ENCODE data around the gene ATAD2B. TPM values are rescaled to one million over a fixed set of nuclear protein-coding genes. Genes with fewer than 3 reads are reported as not detected.

The ATAD2B gene
- total RNA-seq, 8 experiments from 2014 or later, result 10.8 to 27.0 (median 20.3) TPM

DNA sequence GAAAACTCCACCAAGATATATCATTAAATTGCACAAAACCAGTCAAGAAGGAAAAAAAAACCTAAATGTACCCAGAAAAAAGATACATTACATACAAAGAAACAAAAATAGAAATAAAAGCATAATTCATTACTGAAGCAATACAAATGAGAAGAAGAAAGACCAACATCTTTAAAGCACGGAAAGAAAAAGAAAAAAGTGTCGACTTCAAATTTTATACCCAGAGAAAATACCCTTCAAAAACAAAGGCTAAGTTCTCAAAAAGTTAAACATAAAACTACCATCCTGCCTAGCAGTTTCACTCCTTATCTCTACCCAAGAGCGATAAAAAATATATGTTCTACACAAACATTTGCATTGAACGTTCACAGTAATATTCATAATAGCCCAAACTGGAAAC lies 82.0 kb downstream of the ATAD2B start:
- WGBS, 10 experiments, result 82 to 99% (median 94%) methylated on average over 2 to 4 of the region's 4 CpGs
- Histone ChIP-seq H3K27ac (no peak overlapping the region), H3K4me1 (replicated peaks in 1 of 2) (no peaks in the 10 kb centered on the region), H3K4me3 (no peak overlapping the region)
- no peak for ATAC-seq (replicated peaks in 6 of 8)
- in situ Hi-C loops (cut with MboI; ENCODE audit: low pct_unique_long_range_greater_than_20kb in 2 of 9, low sequenced_read_pairs in 9 of 9, unreplicated experiment in 9 of 9), result no loop called here

DNA sequence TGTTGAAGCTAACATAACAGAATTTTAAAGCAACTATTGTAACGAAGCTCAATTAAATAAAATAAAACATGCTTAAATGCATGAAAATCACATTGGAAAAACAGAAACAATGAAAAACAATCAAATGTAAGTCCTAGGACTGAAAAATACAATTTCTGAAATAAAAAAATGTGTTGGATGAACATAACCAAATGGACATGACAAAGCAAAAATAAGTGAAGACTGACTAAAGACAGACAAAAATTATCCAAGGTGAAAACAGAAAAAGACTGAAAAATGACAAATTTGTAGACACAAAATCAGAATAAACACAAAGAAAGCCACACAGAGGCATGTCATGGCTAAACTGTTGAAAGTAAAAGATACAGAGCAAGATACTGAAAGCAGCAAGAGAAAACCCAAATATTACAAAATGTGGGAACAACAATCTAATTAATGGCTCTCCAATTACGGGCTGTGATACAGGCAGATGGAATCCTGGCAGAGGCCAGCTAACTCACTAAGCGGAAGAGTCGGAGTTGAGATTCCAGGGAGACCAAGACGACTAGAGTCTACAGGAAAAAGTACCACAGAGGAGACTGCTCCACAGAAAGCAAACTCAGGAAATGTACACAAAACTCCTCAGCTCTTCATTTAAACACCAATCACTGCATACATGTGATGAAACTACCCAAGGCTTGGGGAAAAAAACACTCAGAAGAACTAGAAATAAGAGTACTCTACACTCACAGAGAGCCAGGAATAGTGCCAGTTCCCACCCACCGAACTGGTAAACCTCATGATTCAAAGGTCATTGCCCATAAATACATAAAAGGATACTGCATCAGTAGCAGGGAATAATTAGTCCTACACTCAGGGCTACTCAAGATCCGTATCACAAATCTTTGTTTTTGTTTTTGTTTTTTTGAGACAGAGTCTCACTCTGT lies 83.6 kb downstream of the ATAD2B start:
- in situ Hi-C loops (cut with MboI; ENCODE audit: low pct_unique_long_range_greater_than_20kb in 2 of 9, low sequenced_read_pairs in 9 of 9, unreplicated experiment in 9 of 9), result no loop called here
- no peak overlapping the region for H3K27ac ChIP-seq
- WGBS, 10 experiments, result 57 to 94% (median 87%) methylated on average over 2 to 7 of the region's 7 CpGs
- H3K4me3 ChIP-seq, result no peak overlapping the region
- H3K4me1 ChIP-seq (replicated peaks in 1 of 2), result no peaks in the 10 kb centered on the region
- ATAC-seq (replicated peaks in 6 of 8), result peak in 2 of 8 experiments; percentile 18 to 42

DNA sequence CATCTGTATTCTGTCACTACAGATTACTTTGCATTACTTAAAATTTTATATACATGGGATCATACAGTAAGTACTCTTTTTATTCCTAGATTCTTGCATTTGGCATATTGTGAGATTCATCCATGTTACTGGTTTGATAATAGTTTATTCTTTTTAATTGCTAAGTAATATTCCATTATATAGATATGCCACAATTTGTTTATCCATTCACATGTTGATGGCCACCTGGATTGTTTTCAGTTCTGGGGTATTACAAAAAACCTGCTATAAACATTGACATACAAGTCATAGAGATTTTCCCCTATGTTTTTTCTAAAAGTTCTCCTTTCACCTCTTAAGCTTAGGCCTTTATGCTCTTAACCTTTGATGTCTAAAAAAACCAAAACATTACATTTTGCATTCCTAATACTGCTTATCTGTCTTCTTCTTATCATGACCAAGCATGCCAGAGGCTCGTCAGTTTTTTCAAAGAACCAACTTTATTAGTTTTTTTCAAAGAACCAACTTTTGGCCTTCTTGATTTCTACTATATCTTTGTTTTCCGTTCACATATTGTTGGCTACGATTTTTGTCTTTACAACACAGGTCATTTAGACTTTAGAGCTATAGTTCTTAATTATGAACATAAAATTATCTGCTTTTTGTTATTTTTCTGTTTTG lies 86.9 kb downstream of the ATAD2B start:
- ATAC-seq (replicated peaks in 6 of 8), result no peak
- no peaks in the 10 kb centered on the region for H3K4me1 ChIP-seq (replicated peaks in 1 of 2)
- in situ Hi-C loops (cut with MboI; ENCODE audit: low pct_unique_long_range_greater_than_20kb in 2 of 9, low sequenced_read_pairs in 9 of 9, unreplicated experiment in 9 of 9), result no loop called here
- 67 to 100% (median 95%) methylated on average over 2 to 3 of the region's 3 CpGs for WGBS, 10 experiments
- H3K27ac ChIP-seq, result no peak overlapping the region
- no peak overlapping the region for H3K4me3 ChIP-seq

DNA sequence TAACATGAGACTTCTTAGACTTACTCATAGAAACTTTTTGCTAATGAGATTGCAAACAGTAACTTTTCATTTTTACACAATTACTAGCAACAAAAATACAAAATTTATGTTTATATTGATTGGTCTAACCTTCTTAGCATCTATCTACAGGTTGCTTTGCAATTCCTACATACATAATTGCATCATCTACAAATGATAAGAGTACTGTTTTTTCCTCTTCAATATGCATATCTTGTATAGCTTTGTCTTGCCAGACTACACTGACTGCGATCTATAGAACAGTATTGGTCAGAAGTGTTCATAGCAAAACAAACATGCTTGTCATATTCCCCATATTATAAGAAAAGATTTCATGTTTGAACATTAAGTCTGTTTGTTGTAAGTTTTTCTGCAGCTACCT lies 87.9 kb downstream of the ATAD2B start:
- Histone ChIP-seq H3K4me3 (no peak overlapping the region), H3K4me1 (replicated peaks in 1 of 2) (no peaks in the 10 kb centered on the region), H3K27ac (no peak overlapping the region)
- in situ Hi-C loops (cut with MboI; ENCODE audit: low pct_unique_long_range_greater_than_20kb in 2 of 9, low sequenced_read_pairs in 9 of 9, unreplicated experiment in 9 of 9), result no loop called here
- ATAC-seq (replicated peaks in 6 of 8), result peak in 3 of 8 experiments; percentile 16 to 51 (median 18)
- 27 to 100% (median 88%) methylated on average over 1 of the region's 1 CpG; no CpG with 5 or more reads in 2 of the 10 experiments for WGBS, 10 experiments

DNA sequence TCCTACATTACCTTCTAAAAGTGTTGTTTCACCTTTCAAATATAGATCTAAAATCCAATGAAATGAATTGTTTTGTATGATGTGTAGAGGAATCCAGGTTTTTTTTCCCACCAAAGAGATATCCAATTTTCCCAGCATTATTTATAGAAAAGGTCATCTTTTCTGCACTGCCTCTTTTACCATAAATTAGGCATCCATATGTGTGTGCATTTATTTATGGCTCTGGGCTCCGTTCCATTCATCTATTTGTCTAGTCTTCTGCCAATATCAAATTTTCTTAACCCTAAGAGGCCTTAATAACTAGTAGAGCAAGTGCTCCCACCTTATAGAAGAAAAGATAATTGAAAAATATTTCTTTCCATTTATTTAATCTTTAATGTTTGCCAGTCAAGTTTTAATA lies 88.3 kb downstream of the ATAD2B start:
- peak in 3 of 8 experiments; percentile 67 to 80 (median 68) for ATAC-seq (replicated peaks in 6 of 8)
- H3K27ac ChIP-seq, result no peak overlapping the region
- H3K4me3 ChIP-seq, result no peak overlapping the region
- 0 to 92% (median 47%) methylated on average over 1 of the region's 1 CpG; no CpG with 5 or more reads in 3 of the 10 experiments for WGBS, 10 experiments
- in situ Hi-C loops (cut with MboI; ENCODE audit: low pct_unique_long_range_greater_than_20kb in 2 of 9, low sequenced_read_pairs in 9 of 9, unreplicated experiment in 9 of 9), result no loop called here
- H3K4me1 ChIP-seq (replicated peaks in 1 of 2), result no peaks in the 10 kb centered on the region

DNA sequence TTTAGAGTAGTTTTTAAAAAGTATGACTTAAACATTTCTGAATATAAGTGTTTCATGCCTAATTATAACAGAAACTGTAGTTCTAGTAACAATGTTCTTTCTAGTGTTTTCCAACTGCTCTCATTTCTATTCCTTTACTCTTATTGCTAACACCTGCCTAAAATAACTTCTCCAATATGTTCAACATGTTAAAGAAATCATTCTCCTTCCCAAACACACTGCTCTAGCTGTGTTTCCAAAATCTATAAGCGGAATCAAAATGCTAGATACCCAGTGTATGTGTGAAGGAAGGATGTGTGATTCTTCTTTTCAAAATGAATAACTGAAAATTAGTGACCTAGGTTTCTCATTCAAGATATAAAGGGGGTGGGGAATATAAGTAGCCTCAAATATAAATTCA lies 89.1 kb downstream of the ATAD2B start:
- Histone ChIP-seq H3K27ac (no peak overlapping the region), H3K4me1 (replicated peaks in 1 of 2) (no peaks in the 10 kb centered on the region), H3K4me3 (no peak overlapping the region)
- no peak for ATAC-seq (replicated peaks in 6 of 8)
- in situ Hi-C loops (cut with MboI; ENCODE audit: low pct_unique_long_range_greater_than_20kb in 2 of 9, low sequenced_read_pairs in 9 of 9, unreplicated experiment in 9 of 9), result no loop called here
- WGBS, 10 experiments, result 83 to 100% (median 100%) methylated on average over 1 of the region's 1 CpG; no CpG with 5 or more reads in 1 of the 10 experiments

DNA sequence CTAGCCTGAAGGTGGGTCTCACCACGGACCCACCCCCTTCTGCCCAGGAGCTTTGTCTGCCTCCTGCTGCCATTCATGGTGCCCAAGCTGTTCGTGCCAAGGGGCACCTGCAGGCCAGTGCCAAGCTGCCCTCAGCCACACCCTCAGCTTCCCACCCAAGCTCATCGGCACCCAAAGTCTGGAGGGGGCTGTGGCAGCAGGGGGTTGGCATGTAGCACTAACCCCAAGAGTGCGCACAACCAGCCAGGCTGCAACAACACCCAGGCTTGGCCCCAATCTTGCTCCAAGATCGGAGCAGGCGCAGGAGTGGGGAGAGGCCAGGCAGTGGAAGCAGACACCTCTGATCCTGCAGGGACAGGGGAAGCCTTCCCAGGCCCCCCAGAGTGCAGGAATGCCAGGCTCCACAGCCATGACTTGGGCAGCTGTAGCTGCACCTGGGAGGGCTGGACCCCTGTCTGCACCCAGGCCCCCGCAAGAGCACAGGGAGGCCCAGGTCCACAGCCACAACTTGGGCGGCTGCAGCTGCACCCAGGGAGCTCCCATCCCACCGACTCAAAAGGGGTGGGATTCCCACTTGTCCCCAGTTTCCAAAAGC lies 89.9 kb downstream of the ATAD2B start:
- H3K27ac ChIP-seq, result no peak overlapping the region
- ATAC-seq (replicated peaks in 6 of 8), result no peak
- in situ Hi-C loops (cut with MboI; ENCODE audit: low pct_unique_long_range_greater_than_20kb in 2 of 9, low sequenced_read_pairs in 9 of 9, unreplicated experiment in 9 of 9), result no loop called here
- H3K4me3 ChIP-seq, result no peak overlapping the region
- no peaks in the 10 kb centered on the region for H3K4me1 ChIP-seq (replicated peaks in 1 of 2)
- WGBS, 10 experiments, result 80 to 100% (median 93%) methylated on average over 1 to 4 of the region's 9 CpGs; no CpG with 5 or more reads in 6 of the 10 experiments

DNA sequence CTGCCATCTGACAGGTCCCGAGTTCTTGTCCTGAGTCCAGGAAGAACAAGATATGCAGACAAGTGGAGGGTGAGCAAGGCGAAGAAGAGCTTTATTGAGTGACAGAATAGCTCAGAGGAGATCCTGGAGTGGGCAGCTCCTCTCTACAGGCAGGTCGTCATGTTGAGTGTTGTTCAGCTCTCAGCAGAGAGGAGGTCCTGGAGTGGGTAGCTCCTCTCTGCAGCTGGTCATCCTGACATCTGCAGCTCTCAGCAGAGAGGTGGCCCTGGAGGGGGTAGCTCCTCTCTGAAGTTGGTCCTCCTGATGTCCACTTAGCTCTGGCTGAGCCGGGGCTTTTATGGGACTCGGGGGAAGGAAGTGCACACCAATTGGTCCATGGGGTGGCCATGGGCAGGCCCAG lies 90.4 kb downstream of the ATAD2B start:
- Histone ChIP-seq H3K4me3 (no peak overlapping the region), H3K27ac (no peak overlapping the region), H3K4me1 (replicated peaks in 1 of 2) (no peaks in the 10 kb centered on the region)
- in situ Hi-C loops (cut with MboI; ENCODE audit: low pct_unique_long_range_greater_than_20kb in 2 of 9, low sequenced_read_pairs in 9 of 9, unreplicated experiment in 9 of 9), result no loop called here
- no peak for ATAC-seq (replicated peaks in 6 of 8)
- 80 to 100% (median 100%) methylated on average over 1 to 4 of the region's 5 CpGs; no CpG with 5 or more reads in 5 of the 10 experiments for WGBS, 10 experiments

DNA sequence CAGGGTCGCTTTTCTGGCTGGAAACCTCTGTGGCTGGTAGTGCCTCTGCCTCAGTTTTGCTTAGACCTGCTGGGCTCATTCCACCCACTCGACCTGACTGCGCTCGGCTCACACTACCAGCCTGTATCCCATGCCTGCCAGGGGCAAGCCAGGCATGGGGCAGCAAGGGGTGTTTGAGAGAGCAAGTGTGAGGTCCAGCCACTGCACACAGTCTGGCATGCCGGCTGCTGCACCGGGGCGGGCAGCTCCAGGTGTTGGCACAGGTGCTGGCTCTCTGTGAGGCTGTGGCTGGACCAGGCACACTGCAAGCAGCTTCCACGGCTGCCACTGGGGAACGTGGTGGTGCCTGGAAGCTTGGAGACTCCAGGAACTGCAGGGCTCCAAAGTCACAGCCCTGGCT lies 90.9 kb downstream of the ATAD2B start:
- in situ Hi-C loops (cut with MboI; ENCODE audit: low pct_unique_long_range_greater_than_20kb in 2 of 9, low sequenced_read_pairs in 9 of 9, unreplicated experiment in 9 of 9), result no loop called here
- Histone ChIP-seq H3K4me1 (replicated peaks in 1 of 2) (no peaks in the 10 kb centered on the region), H3K27ac (no peak overlapping the region), H3K4me3 (no peak overlapping the region)
- WGBS, 10 experiments, result 90 to 100% (median 99%) methylated on average over 1 to 7 of the region's 9 CpGs; no CpG with 5 or more reads in 6 of the 10 experiments
- ATAC-seq (replicated peaks in 6 of 8), result no peak

DNA sequence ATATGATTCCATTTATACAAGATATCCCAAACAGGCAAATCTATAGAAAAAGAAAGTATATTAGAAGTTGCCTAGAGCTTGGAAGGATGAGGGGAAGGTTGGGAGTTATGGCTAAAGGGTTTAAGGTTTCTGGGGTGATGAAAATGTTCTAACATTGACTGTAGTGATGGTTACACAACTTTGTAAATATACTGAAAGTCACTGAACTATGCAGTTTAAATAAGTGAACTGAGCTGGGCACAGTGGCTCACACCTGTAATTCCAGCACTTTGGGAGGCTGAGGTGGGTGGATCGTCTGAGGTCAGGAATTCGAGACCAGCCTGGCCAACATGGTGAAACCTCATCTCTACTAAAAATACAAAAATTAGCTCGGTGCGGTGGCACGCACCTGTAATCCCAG lies 91.5 kb downstream of the ATAD2B start:
- no peak for ATAC-seq (replicated peaks in 6 of 8)
- Histone ChIP-seq H3K27ac (no peak overlapping the region), H3K4me3 (no peak overlapping the region), H3K4me1 (replicated peaks in 1 of 2) (no peaks in the 10 kb centered on the region)
- in situ Hi-C loops (cut with MboI; ENCODE audit: low pct_unique_long_range_greater_than_20kb in 2 of 9, low sequenced_read_pairs in 9 of 9, unreplicated experiment in 9 of 9), result no loop called here
- WGBS, 10 experiments, result 60 to 100% (median 97%) methylated on average over 2 to 5 of the region's 5 CpGs; no CpG with 5 or more reads in 3 of the 10 experiments

DNA sequence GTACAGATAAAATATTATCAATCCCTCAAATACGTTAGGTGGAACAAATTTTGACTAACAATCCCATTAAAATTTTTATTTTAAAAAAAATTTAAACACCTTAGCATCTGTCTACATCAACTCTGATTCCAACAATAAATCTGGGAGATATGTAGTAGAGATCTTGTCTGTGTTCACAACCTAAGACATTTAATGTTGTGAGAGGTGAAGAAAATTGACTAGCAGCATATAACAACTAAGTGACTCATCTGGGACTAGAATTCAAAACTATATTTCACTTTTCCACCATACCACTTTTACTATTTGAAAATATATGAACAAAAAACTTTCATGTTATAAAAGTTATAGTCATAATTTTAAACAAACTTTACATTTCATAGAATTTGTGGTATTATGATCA lies 97.9 kb downstream of the ATAD2B start:
- in situ Hi-C loops (cut with MboI; ENCODE audit: low pct_unique_long_range_greater_than_20kb in 2 of 9, low sequenced_read_pairs in 9 of 9, unreplicated experiment in 9 of 9), result loop anchor here in 1 of 9 experiments (10.0 kb wide), 1 partner anchor 246 kb away; the partner anchor contains the start of gene SF3B6
- ATAC-seq (replicated peaks in 6 of 8), result no peak
- WGBS, 10 experiments, result 91 to 100% (median 100%) methylated on average over 1 of the region's 1 CpG; no CpG with 5 or more reads in 1 of the 10 experiments

DNA sequence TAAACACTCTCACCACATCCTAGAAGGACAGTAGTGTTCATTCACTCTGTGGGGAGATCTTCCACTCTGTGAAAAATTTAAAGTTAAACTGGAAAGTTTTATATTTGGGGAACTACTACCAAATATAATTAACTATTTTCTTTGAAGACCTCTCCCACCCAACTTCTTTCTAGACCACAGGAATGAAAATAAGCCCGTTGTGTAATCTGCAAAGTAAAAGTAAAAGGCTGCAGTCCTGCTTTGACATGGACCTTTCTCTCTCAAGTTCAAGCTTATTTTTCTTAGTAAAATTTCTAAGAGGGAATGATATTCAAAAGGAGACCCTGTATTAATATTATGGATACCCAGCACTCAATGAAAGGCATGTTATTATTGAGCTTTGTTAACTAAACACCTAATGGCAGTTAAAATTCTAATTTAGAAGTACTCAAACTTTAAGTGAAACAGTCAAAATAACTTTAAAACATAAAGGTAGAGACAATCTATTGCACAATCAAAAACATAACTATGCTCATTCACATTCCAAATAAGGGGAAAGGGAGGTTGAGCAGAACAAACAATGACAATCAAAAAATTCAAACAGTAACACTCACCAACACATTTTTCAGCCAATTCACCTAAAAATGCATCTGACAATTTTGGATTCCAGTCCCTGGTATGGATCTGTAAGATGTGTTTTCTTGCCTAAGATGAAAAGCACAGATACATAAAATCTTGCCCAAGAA lies 98.5 kb downstream of the ATAD2B start:
- in situ Hi-C loops (cut with MboI; ENCODE audit: low pct_unique_long_range_greater_than_20kb in 2 of 9, low sequenced_read_pairs in 9 of 9, unreplicated experiment in 9 of 9), result loop anchor here in 1 of 9 experiments (10.0 kb wide), 1 partner anchor 246 kb away; the partner anchor contains the start of gene SF3B6
- no peak overlapping the region for H3K27ac ChIP-seq
- 0 to 100% (median 94%) methylated on average over 1 of the region's 1 CpG; no CpG with 5 or more reads in 4 of the 10 experiments for WGBS, 10 experiments

More for the DNA sequence above, 97.9 kb downstream of the ATAD2B start:
- Histone ChIP-seq H3K4me3 (no peak overlapping the region), H3K27ac (no peak overlapping the region), H3K4me1 (replicated peaks in 1 of 2) (no peaks in the 10 kb centered on the region)

More for the DNA sequence above, 98.5 kb downstream of the ATAD2B start:
- no peaks in the 10 kb centered on the region for H3K4me1 ChIP-seq (replicated peaks in 1 of 2)
- H3K4me3 ChIP-seq, result no peak overlapping the region
- ATAC-seq (replicated peaks in 6 of 8), result peak in 1 of 8 experiments; percentile 9
